ENCODE data around the gene CLEC18C.

GRCh38 chr16:70160821-70161220 lies 12.8 kb upstream of the CLEC18C start:
- TF ChIP-seq CTCF (IDR thresholded peaks at IDR 0.05; ENCODE audit: low read length): no peak
- TF ChIP-seq EZH2 (IDR thresholded peaks at IDR 0.05; ENCODE audit: borderline replicate concordance, low read length): no peak

All from OCI-LY1 (cell line).